Thoracic aorta (tissue), 2 donors: Measurements from ENCODE around the gene SLC39A11. TPM values are rescaled to one million over a fixed set of nuclear protein-coding genes. Genes with fewer than 3 reads are reported as not detected.

Experiments
- ATAC-seq: fragments of 150-250 bp; one replicate; pipeline ENCODE4 v1.8.0; 2017; ENCODE audit warnings: low read depth; ENCODE audit not compliant: insufficient number of reproducible peaks, low FRiP score
- DNase-seq: peaks from one replicate; pipeline ENCODE4 v3.0.0-alpha.2; 2020; ENCODE audit warnings: low spot score
- H3K27ac ChIP-seq, 2 donors: fragments of 200-600 bp; sonication (generic); 1 replicate in 1 of 2; 2 replicates in 1 of 2; pipeline ENCODE4 v1.5.1; 2016; ENCODE audit warnings: mild to moderate bottlenecking in 2 of 2, moderate library complexity in 2 of 2
- H3K27me3 ChIP-seq: fragments of 200-600 bp; sonication (generic); replicated peaks from 2 replicates; pipeline ENCODE4 v1.6.0; 2016; ENCODE audit warnings: mild to moderate bottlenecking; ENCODE audit not compliant: insufficient read depth
- H3K36me3 ChIP-seq: fragments of 200-600 bp; sonication (generic); one replicate; pipeline ENCODE4 v1.5.1; 2016
- H3K4me1 ChIP-seq, 2 donors: fragments of 200-600 bp; sonication (generic); 1 replicate in 1 of 2; 2 replicates in 1 of 2; pipeline versions ENCODE4 v1.5.1 to v1.6.0; 2016; ENCODE audit warnings: low read depth in 2 of 2, mild to moderate bottlenecking in 1 of 2; ENCODE audit not compliant: control insufficient read depth in 1 of 2
- H3K4me3 ChIP-seq: fragments of 200-600 bp; sonication (generic); 2 replicates; pipeline ENCODE4 v1.5.1; 2016; ENCODE audit warnings: mild to moderate bottlenecking
- H3K9me3 ChIP-seq: fragments of 200-600 bp; sonication (generic); 2 replicates; pipeline ENCODE4 v1.5.1; 2016
- CTCF ChIP-seq: fragments of 200-600 bp; sonication (generic); IDR thresholded peaks from one replicate; pipeline ENCODE4 v1.5.1; 2019; ENCODE audit warnings: antibody characterized with exemption
- total RNA-seq, 2 donors: library from RNA; depleted of rRNA; stranded (reverse); fragments of >200 nt; gene quantifications; one replicate each; pipeline versions ENCODE4 v1.1.0 to v1.2.3, GENCODE V29; 2016

The SLC39A11 gene
- total RNA-seq, 2 donors from 2014 or later, result 12.0 to 29.1 TPM

GRCh38 chr17:72682605-72683004 lies 409.9 kb downstream of the SLC39A11 start:
- no peaks in the 10 kb centered on the region for H3K27me3 ChIP-seq
- peaks cover 0 to 11% of the 10 kb centered on the region in 2 donors for H3K4me1 ChIP-seq
- ATAC-seq, result no peak

GRCh38 chr17:72681844-72682243 lies 410.6 kb downstream of the SLC39A11 start:
- Histone ChIP-seq H3K4me1 (peaks cover 0 to 11% of the 10 kb centered on the region in 2 donors), H3K27me3 (no peaks in the 10 kb centered on the region), H3K4me3 (no peak overlapping the region), H3K9me3 (no peaks in the 10 kb centered on the region), H3K27ac (no peak overlapping the region), H3K36me3 (no peaks in the 10 kb centered on the region)
- ATAC-seq (no peak), DNase-seq (no peak)
- TF ChIP-seq CTCF, result no peak

More at GRCh38 chr17:72682605-72683004, 409.9 kb downstream of the SLC39A11 start:
- Histone ChIP-seq H3K9me3 (no peaks in the 10 kb centered on the region), H3K27ac (no peak overlapping the region), H3K4me3 (no peak overlapping the region), H3K36me3 (no peaks in the 10 kb centered on the region)
- no peak for DNase-seq
- no peak for TF ChIP-seq CTCF

DNA sequence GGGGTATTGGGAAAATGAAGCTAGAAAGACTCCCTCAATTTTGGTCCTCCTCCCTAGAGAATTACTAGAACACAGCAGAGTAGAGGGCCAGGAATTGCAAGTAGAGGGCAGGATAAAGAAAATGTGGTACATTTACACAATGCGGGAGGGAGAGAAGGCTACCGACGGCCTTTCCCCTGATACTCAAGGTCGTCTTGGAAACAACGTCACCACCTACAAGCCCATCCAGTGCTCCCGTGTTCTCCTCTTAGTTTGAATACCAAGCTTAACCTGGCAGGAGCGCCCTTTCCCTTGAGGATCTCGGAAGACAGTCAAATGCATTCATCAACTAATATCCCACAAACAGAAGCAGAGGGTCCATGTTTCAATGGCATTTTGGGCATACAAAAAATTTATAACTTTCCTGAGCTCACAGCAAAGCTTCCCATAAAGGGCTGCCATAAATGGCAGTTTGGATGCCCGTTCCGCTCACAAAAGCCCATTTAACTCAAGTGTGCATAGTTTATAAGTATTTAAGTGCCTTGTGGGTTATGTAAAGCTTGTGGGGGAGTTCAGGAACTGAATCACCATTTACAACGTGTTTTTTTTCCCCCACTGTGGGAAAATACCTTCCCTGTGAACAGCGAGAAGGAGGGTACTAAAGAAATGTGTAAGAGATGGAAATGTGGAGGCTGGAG lies 414.6 kb downstream of the SLC39A11 start:
- Histone ChIP-seq H3K27ac (no peak overlapping the region), H3K27me3 (no peaks in the 10 kb centered on the region), H3K4me3 (no peak overlapping the region), H3K9me3 (no peaks in the 10 kb centered on the region), H3K4me1 (no peaks in the 10 kb centered on the region), H3K36me3 (no peaks in the 10 kb centered on the region)
- DNase-seq (no peak), ATAC-seq (no peak)
- TF ChIP-seq CTCF, result no peak

DNA sequence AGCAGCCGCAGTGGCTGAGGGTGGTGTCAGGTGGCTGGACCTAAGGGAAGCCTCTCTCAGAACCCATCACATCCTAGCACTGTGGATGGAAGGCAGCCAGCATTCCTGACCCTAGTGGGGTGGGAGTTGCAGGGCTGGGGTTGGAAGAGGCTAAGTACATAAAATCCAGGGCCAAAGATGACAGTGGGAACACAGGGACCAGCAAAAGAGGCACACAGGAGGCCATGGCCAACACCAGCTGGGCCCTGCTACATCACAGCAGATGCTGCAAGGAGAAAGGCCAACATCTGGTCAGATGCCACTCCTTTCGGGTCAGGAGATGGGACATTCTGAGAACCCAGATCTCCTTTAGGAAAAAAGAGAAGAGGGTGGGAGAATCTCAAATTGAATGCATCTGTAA lies 415.4 kb downstream of the SLC39A11 start:
- TF ChIP-seq CTCF, result no peak
- Histone ChIP-seq H3K9me3 (no peaks in the 10 kb centered on the region), H3K27ac (no peak overlapping the region), H3K36me3 (no peaks in the 10 kb centered on the region), H3K4me3 (no peak overlapping the region), H3K4me1 (no peaks in the 10 kb centered on the region), H3K27me3 (no peaks in the 10 kb centered on the region)
- DNase-seq, result no peak
- ATAC-seq, result no peak

- Histone ChIP-seq H3K4me3 (no peak overlapping the region), H3K4me1 (no peaks in the 10 kb centered on the region), H3K36me3 (no peaks in the 10 kb centered on the region), H3K27ac (no peak overlapping the region), H3K27me3 (no peaks in the 10 kb centered on the region), H3K9me3 (no peaks in the 10 kb centered on the region)
- DNase-seq, result no peak
- TF ChIP-seq CTCF, result no peak
- ATAC-seq, result no peak
Observed at GRCh38 chr17:72672729-72673128, 419.8 kb downstream of the SLC39A11 start.
